GM12878 (cell line): ENCODE data around the gene WDR64.

Experiments used
- EP300 ChIP-seq, 2 experiments: fragments of 150-350 bp in 1 of 2; IDR thresholded peaks; 2 replicates each; pipeline ENCODE4 v1.6.1; 2011 to 2012; ENCODE audit warnings: low read depth in 2 of 2, low read length in 2 of 2, borderline replicate concordance in 1 of 2, improper control_type of control experiment in 1 of 2, inconsistent platforms in 1 of 2; ENCODE audit not compliant: control insufficient read depth in 1 of 2
- EZH2 ChIP-seq: IDR thresholded peaks from 2 replicates; pipeline ENCODE4 v1.6.1; 2012; ENCODE audit warnings: low read depth, mild to moderate bottlenecking, control low read depth, inconsistent platforms, low read length, borderline replicate concordance; ENCODE audit not compliant: control insufficient read depth
- FOXM1 ChIP-seq: IDR thresholded peaks from 2 replicates; pipeline ENCODE4 v1.6.1; 2012; ENCODE audit warnings: low read depth, mild to moderate bottlenecking, inconsistent platforms, low read length, moderate library complexity
- POLR2A ChIP-seq: IDR thresholded peaks from 2 replicates; pipeline ENCODE4 v1.6.1; 2011; ENCODE audit warnings: low read depth, mild to moderate bottlenecking, low read length
- ZNF274 ChIP-seq: IDR thresholded peaks from one replicate; pipeline ENCODE4 v1.8.0; 2011; ENCODE audit not compliant: insufficient read length, insufficient read depth
- TF ChIP-seq, protein P1 (sequence below), 3 experiments: IDR thresholded peaks in 2 of 3; conservative IDR thresholded peaks in 1 of 3; 2 replicates each; pipeline ENCODE4 v1.5.1; 2011; ENCODE audit warnings: low read depth in 3 of 3, low read length in 3 of 3, mild to moderate bottlenecking in 3 of 3, control low read depth in 2 of 3, moderate library complexity in 2 of 3, inconsistent platforms in 1 of 3, mixed read lengths in 1 of 3; ENCODE audit not compliant: control insufficient read depth in 2 of 3, insufficient read depth in 1 of 3; ENCODE audit errors: extremely low read depth in 1 of 3
- TF ChIP-seq, protein P2 (sequence below): IDR thresholded peaks from 2 replicates; pipeline ENCODE4 v1.6.1; 2011; ENCODE audit warnings: borderline replicate concordance, low read depth, mild to moderate bottlenecking, moderate library complexity, low read length; ENCODE audit not compliant: insufficient read depth, poor library complexity, severe bottlenecking
- TF ChIP-seq, protein P3 (sequence below): fragments of 450-650 bp; formaldehyde crosslinking; IDR thresholded peaks from 2 replicates; pipeline ENCODE4 v1.4.0; 2020; ENCODE audit warnings: mild to moderate bottlenecking, moderate library complexity
- TF ChIP-seq, protein P4 (sequence below): IDR thresholded peaks from 2 replicates; pipeline ENCODE4 v1.6.1; 2012; ENCODE audit warnings: low read depth, low read length, improper control_type of control experiment

DNA sequence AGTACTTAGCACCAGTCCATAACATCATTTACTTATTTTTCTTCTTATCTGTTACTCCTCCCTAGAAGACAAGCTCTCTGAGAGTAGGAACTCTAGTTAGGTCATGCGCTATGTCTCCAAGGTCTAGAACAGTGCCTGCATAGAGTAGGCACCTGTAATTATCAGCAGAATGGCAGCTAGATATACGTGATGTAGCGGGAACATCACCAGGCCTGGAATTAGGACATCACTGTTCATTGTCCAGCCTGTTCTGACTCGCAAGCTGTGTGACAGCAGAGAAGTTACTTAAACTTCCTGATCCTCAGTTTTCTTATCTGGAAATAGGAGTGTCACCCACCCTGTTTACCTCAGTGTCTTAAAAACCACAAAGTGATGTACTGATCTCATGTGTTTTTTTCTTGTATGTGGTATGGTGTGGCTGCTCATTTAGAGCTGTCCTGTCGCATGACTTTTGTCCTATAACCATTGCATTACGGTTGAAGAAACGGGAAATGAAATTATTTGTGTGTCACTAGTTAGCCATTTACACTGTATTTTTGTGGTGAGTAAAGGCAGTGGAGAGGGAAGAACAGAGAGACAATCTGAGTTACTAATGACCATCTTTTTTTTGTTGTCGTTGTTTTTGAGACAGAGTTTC is 158.8 kb downstream of the WDR64 start:
- TF ChIP-seq, protein P1, sequence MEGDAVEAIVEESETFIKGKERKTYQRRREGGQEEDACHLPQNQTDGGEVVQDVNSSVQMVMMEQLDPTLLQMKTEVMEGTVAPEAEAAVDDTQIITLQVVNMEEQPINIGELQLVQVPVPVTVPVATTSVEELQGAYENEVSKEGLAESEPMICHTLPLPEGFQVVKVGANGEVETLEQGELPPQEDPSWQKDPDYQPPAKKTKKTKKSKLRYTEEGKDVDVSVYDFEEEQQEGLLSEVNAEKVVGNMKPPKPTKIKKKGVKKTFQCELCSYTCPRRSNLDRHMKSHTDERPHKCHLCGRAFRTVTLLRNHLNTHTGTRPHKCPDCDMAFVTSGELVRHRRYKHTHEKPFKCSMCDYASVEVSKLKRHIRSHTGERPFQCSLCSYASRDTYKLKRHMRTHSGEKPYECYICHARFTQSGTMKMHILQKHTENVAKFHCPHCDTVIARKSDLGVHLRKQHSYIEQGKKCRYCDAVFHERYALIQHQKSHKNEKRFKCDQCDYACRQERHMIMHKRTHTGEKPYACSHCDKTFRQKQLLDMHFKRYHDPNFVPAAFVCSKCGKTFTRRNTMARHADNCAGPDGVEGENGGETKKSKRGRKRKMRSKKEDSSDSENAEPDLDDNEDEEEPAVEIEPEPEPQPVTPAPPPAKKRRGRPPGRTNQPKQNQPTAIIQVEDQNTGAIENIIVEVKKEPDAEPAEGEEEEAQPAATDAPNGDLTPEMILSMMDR (IDR thresholded peaks at IDR 0.05 in 2 of 3, conservative IDR thresholded peaks at IDR 0.05 in 1 of 3; ENCODE audit: control insufficient read depth in 2 of 3, extremely low read depth in 1 of 3, insufficient read depth in 1 of 3, low read depth in 3 of 3, low read length in 3 of 3), result no peak
- TF ChIP-seq POLR2A (no peak), EZH2 (no peak), EP300 (IDR thresholded peaks at IDR 0.05; ENCODE audit: borderline replicate concordance in 1 of 2, control insufficient read depth in 1 of 2, low read depth in 2 of 2, low read length in 2 of 2) (peak; percentile 76 to 87; a peak in 3 of 4 replicates), ZNF274 (no peak), FOXM1 (no peak)
- TF ChIP-seq, protein P2, sequence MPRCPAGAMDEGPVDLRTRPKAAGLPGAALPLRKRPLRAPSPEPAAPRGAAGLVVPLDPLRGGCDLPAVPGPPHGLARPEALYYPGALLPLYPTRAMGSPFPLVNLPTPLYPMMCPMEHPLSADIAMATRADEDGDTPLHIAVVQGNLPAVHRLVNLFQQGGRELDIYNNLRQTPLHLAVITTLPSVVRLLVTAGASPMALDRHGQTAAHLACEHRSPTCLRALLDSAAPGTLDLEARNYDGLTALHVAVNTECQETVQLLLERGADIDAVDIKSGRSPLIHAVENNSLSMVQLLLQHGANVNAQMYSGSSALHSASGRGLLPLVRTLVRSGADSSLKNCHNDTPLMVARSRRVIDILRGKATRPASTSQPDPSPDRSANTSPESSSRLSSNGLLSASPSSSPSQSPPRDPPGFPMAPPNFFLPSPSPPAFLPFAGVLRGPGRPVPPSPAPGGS, result no peak
- TF ChIP-seq, protein P3, sequence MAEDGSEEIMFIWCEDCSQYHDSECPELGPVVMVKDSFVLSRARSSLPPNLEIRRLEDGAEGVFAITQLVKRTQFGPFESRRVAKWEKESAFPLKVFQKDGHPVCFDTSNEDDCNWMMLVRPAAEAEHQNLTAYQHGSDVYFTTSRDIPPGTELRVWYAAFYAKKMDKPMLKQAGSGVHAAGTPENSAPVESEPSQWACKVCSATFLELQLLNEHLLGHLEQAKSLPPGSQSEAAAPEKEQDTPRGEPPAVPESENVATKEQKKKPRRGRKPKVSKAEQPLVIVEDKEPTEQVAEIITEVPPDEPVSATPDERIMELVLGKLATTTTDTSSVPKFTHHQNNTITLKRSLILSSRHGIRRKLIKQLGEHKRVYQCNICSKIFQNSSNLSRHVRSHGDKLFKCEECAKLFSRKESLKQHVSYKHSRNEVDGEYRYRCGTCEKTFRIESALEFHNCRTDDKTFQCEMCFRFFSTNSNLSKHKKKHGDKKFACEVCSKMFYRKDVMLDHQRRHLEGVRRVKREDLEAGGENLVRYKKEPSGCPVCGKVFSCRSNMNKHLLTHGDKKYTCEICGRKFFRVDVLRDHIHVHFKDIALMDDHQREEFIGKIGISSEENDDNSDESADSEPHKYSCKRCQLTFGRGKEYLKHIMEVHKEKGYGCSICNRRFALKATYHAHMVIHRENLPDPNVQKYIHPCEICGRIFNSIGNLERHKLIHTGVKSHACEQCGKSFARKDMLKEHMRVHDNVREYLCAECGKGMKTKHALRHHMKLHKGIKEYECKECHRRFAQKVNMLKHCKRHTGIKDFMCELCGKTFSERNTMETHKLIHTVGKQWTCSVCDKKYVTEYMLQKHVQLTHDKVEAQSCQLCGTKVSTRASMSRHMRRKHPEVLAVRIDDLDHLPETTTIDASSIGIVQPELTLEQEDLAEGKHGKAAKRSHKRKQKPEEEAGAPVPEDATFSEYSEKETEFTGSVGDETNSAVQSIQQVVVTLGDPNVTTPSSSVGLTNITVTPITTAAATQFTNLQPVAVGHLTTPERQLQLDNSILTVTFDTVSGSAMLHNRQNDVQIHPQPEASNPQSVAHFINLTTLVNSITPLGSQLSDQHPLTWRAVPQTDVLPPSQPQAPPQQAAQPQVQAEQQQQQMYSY (CRISPR knock-in tag), result no peak
- TF ChIP-seq, protein P4, sequence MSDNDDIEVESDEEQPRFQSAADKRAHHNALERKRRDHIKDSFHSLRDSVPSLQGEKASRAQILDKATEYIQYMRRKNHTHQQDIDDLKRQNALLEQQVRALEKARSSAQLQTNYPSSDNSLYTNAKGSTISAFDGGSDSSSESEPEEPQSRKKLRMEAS, result no peak
